Measurements from ENCODE around the gene DEDD2. TPM values are rescaled to one million over a fixed set of nuclear protein-coding genes. Genes with fewer than 3 reads are reported as not detected.

DEDD2 gene, protein sequence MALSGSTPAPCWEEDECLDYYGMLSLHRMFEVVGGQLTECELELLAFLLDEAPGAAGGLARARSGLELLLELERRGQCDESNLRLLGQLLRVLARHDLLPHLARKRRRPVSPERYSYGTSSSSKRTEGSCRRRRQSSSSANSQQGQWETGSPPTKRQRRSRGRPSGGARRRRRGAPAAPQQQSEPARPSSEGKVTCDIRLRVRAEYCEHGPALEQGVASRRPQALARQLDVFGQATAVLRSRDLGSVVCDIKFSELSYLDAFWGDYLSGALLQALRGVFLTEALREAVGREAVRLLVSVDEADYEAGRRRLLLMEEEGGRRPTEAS
- total RNA-seq (2022; extraction: Qiagen RNA extraction; ENCODE audit: low read depth), result 66.5 to 111 TPM (median 94.6 TPM) in 5 replicates

DNA sequence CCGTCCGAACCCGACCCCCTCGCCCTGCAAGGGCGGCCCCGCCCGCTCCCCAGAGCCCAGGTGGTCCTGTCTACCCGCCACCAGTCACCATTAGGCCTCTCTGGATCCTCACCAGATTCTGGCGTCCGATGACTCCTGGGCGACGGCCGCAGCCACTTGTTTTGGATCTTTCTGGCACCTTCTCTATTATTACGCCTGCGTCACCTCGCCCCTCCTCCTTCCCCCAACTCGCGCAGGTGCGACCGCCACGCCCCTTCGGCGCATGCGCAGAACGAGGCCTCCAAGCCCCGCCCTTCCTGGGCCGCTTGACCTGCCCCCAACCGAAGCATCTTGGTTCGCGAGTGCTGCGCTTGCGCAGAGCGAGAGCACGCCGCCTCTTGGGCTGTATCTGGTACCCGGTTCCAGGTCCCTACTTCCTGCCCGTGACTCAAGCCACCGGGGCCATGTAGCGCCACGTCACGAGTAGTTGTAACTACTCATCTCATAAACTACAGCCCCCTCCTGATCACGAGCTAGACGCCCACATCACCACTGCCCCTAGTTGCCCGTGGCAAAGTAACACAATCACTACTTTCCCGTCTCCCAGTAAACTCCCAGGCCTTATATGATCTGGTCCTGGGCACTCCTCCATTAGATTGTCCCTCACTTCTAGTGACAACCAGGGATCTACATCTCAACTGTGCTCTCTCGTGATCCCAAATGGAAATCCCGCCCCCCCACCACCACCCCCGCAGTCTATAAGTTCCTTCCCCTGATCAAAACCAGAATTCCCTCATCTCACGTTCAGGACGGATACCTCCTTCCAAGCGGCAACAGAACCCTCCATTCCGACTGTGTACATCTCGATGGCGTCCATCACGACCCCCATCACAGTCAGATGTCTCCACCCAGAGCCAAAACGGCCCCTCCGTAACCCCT, at the start of gene DEDD2:
DEDD2 (minus strand) TSS at position 158 of the 918 bp plus-strand sequence. CDS start 670 bp downstream, outside the sequence.

DNA sequence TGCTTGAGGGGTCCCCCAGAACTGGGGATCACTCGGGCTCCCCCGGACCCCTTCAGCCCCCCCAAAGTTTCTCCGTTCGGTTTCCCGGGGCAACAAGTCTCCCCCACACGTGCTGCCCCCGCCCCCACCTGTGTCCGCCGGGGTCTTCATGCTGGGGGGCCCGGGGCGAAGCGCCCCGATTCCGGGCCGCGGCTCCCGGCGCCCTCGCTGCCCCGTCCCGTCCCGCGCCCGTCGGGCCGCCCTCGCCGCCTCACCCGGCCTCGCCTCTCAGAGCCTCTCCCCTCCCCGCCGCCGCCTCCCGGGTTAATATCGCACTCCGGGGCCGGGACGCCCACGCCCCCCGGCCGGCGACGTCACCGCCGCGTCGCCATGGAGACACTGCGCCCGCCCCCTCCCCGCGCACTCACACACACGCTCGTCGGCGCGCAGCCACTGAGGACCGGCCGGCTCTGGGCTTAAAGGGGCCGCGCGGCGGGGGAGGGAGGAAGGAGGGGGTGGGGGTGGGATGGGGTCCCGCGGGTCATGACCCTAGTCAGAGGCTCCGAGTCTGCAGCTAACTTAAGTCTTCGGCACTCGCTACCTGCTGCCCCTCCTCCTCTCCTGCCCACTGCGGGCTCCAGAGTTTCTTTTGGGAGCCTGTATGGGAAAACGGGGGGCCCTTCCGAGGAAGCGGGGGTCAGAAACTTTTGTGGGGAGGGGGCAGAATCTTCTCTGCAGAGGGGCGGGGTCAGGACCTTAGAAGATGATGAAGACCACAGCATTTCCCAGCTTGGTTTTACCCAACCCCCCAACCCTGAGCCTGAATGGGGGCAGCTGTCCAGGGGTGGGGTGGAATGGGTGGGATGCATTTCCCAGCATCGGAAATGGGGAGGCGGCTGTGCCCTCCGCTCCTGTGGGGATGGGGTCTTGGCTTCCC, 37.6 kb upstream of the DEDD2 start, which contains the start of gene ERF:
ERF (minus strand) TSS at position 279 of the 916 bp plus-strand sequence; CDS start at position 150, 129 bp downstream.

DNA sequence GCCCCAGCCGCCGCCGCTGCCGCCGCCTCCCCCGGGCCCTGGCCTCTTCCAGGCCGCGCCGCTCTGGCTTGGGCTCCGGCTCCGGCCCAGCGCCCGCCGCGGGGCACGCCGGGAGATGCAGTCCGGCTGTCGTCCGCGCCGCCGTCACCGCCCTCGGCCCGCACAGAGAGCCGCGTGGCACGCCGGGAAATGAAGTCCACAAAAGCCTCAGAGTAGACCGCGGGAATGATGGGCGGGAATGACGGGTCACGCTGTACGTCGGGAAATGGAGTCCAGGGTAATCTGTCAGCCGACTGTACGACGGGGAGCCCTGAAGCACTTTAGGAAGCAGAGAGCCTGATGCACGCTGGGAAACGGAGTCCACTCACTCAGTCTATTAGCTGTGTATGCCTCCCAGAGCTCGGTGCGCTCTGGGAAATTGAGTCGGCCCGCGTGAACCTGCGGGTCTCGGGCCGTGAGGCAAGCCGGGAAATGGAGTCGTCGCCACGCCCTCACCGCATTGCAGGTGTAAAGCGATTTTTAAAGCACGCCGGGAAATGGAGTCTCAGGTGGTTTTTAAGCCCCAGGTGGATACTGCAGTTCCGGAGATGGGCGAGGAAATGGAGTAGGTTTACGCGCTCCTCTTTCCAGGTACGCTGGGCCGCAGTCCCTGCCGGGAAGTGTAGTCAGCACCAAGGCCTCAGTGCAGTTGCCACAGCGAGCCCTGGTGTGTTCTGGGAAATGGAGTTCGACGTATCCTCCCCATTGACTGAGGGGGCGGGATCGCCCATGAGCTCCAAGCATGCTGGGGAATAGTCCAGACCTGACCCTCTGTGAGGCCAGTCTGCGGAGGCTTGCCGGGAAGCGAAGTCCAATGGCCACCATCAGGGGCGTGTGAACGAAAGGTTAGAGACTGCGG, 25.3 kb upstream of the DEDD2 start, which contains the start of gene GSK3A:
GSK3A (minus strand) TSS at position 91 of the 898 bp plus-strand sequence. CDS start 137 bp downstream, outside the sequence.

DNA sequence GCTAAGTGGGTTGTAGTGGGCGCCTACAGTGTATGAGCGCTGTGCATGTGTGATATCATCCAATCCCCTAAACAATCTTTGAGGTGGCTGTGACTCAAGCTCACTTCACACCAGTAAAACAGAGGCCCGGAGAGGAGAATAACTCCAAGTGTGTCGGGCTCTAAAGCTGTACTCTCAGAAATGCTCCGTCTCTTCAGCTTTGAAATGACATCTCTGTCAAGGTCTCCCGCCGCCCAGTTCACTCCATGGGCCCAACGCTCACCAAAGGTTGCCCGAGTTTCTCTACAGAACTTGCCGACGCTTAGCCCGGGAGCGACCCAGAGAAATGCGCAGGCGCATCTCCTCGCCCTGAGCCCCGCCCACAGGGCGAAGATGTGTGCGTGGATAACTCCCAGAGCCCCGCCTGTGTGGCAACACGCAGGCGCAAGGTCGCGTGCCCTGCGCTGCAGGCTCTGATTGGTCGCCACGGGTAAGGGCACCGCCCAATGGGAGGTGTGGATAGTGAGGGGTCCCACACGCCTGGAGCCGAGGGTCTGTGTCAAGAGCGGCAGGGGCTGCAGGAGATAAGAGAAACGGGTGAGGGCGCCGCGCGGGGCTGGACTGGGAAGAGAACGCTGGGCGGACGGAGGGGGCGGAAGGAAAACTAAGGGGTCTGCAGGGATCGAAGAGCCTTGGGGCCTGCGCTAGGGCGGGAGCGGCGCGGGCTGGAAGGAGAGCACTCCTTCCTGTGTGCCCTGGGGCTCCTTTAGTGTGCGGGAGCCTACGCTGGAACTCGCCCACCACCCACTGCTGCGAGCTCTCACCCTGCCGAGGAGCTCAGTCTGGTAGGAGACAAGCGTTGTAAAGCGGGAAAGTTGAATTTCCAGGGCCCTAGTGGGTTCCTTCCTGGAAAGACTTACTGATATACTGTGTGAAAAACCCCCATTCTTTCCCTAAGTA, 2.6 kb upstream of the DEDD2 start, which contains the start of gene ZNF526:
ZNF526 (plus strand) TSS at position 501 of the 939 bp plus-strand sequence. CDS start 4,092 bp downstream, outside the sequence.

Other genes with a start within 250 kb of the DEDD2 start
- 3.5 to 5.1 TPM (median 4.9 TPM) in 5 replicates for gene ATP1A3, start 223.4 kb downstream of the DEDD2 start, total RNA-seq (2022; extraction: Qiagen RNA extraction; ENCODE audit: low read depth)
- gene GRIK5, start 147.5 kb downstream of the DEDD2 start, total RNA-seq (2022; extraction: Qiagen RNA extraction; ENCODE audit: low read depth), result 0.42 to 0.93 TPM (median 0.57 TPM) in 5 replicates
- 27.9 to 38.6 TPM (median 37.0 TPM) in 5 replicates for gene ZNF574, start 141.5 kb downstream of the DEDD2 start, total RNA-seq (2022; extraction: Qiagen RNA extraction; ENCODE audit: low read depth)
- gene POU2F2, start 85.2 kb downstream of the DEDD2 start, total RNA-seq (2022; extraction: Qiagen RNA extraction; ENCODE audit: low read depth), result 0.27 to 0.55 TPM (median 0.48 TPM) in 5 replicates
- gene ZNF526, start 2.6 kb upstream of the DEDD2 start, total RNA-seq (2022; extraction: Qiagen RNA extraction; ENCODE audit: low read depth), result 18.5 to 20.5 TPM (median 19.3 TPM) in 5 replicates
- 109 to 175 TPM (median 164 TPM) in 5 replicates for gene GSK3A, start 24.9 kb upstream of the DEDD2 start, total RNA-seq (2022; extraction: Qiagen RNA extraction; ENCODE audit: low read depth)
- gene ERF, start 37.5 kb upstream of the DEDD2 start, total RNA-seq (2022; extraction: Qiagen RNA extraction; ENCODE audit: low read depth), result 102 to 124 TPM (median 118 TPM) in 5 replicates
- 52.2 to 70.3 TPM (median 58.4 TPM) in 5 replicates for gene CIC, start 51.6 kb upstream of the DEDD2 start, total RNA-seq (2022; extraction: Qiagen RNA extraction; ENCODE audit: low read depth)
- gene PRR19, start 84.5 kb upstream of the DEDD2 start, total RNA-seq (2022; extraction: Qiagen RNA extraction; ENCODE audit: low read depth), result 3.6 to 4.9 TPM (median 4.5 TPM) in 5 replicates
- gene PAFAH1B3, start 84.9 kb upstream of the DEDD2 start, total RNA-seq (2022; extraction: Qiagen RNA extraction; ENCODE audit: low read depth), result 131 to 157 TPM (median 139 TPM) in 5 replicates
- 3.0 to 3.9 TPM (median 3.5 TPM) in 5 replicates for gene TMEM145, start 95.6 kb upstream of the DEDD2 start, total RNA-seq (2022; extraction: Qiagen RNA extraction; ENCODE audit: low read depth)
- 21.6 to 29.0 TPM (median 24.4 TPM) in 5 replicates for gene MEGF8, start 108.0 kb upstream of the DEDD2 start, total RNA-seq (2022; extraction: Qiagen RNA extraction; ENCODE audit: low read depth)
- gene CNFN, start 172.6 kb upstream of the DEDD2 start, total RNA-seq (2022; extraction: Qiagen RNA extraction; ENCODE audit: low read depth), result 39.7 to 50.8 TPM (median 46.1 TPM) in 5 replicates
- gene LIPE, start 209.7 kb upstream of the DEDD2 start, total RNA-seq (2022; extraction: Qiagen RNA extraction; ENCODE audit: low read depth), result 1.6 to 3.1 TPM (median 2.3 TPM) in 5 replicates
- 0.07 to 0.12 TPM in 2 of 5 replicates, not detected in the others for gene CXCL17, start 225.3 kb upstream of the DEDD2 start, total RNA-seq (2022; extraction: Qiagen RNA extraction; ENCODE audit: low read depth)